Fibroblast of lung (primary cell): Measurements from ENCODE around the gene KRTAP5-1.

Source experiments
- CTCF ChIP-seq, 2 donors: IDR thresholded peaks in 1 of 2; conservative IDR thresholded peaks in 1 of 2; 1 replicate in 1 of 2; 2 replicates in 1 of 2; pipeline ENCODE4 v1.5.1; 2011 to 2012; ENCODE audit warnings: low read length in 2 of 2, control low read depth in 1 of 2, inconsistent platforms in 1 of 2, low read depth in 1 of 2, mild to moderate bottlenecking in 1 of 2
- EZH2 ChIP-seq: IDR thresholded peaks from 2 replicates; pipeline ENCODE4 v1.5.1; 2012; ENCODE audit warnings: low read length, control low read depth, mild to moderate bottlenecking; ENCODE audit errors: missing control alignments

- TF ChIP-seq CTCF (conservative IDR thresholded peaks at IDR 0.05 in 1 of 2, IDR thresholded peaks at IDR 0.05 in 1 of 2; ENCODE audit: low read depth in 1 of 2, low read length in 2 of 2) = no peak
- no peak for TF ChIP-seq EZH2
Measured at GRCh38 chr11:1632053-1632714, 47.1 kb upstream of the KRTAP5-1 start.
